H1 (cell line): Measurements from ENCODE around the gene ZC3H14. TPM values are rescaled to one million over a fixed set of nuclear protein-coding genes. Genes with fewer than 3 reads are reported as not detected.

ENCODE experiments used
- CTCF ChIA-PET: fragments of 300-600 bp; sonication (Branson Sonifier 250); formaldehyde crosslinking; loops from one replicate; lab custom pipeline; 2021; ENCODE audit not compliant: partially characterized antibody; lab: Charles Lee
- POLR2A ChIA-PET: fragments of 300-600 bp; sonication (Branson Sonifier 250); formaldehyde crosslinking; loops from one replicate; lab custom pipeline; 2021; ENCODE audit warnings: inconsistent platforms; ENCODE audit not compliant: partially characterized antibody; lab: Charles Lee
- DNase-seq, 2 experiments: peaks; one replicate each; pipeline versions ENCODE4 v3.0.0 to v3.0.0-alpha.2; 2010 to 2022; ENCODE audit warnings: low spot score in 2 of 2, low read depth in 1 of 2, mixed read lengths in 1 of 2
- FAIRE-seq: peaks from 2 replicates; lab custom pipeline; 2011; peaks lifted over from hg19 to GRCh38; lab: Jason Lieb, UNC
- H2AFZ ChIP-seq: 2 replicates; pipeline ENCODE4 v1.8.1; 2012; ENCODE audit warnings: low read length, inconsistent platforms
- H2AK5ac ChIP-seq: 2 replicates; pipeline ENCODE4 v1.6.1; 2013; ENCODE audit warnings: low read depth, low read length
- H2BK120ac ChIP-seq: replicated peaks from 2 replicates; pipeline ENCODE3; 2013; ENCODE audit warnings: low read depth, low read length, inconsistent platforms
- H2BK12ac ChIP-seq: 2 replicates; pipeline ENCODE4 v1.6.1; 2013; ENCODE audit warnings: low read depth, low read length
- H2BK15ac ChIP-seq: 2 replicates; pipeline ENCODE4 v1.6.1; 2013; ENCODE audit warnings: low read length
- H2BK20ac ChIP-seq: 2 replicates; pipeline ENCODE4 v1.6.1; 2013; ENCODE audit warnings: low read length
- H2BK5ac ChIP-seq: 2 replicates; pipeline ENCODE4 v1.6.1; 2013; ENCODE audit warnings: low read depth, low read length
- H3K14ac ChIP-seq: 2 replicates; pipeline ENCODE4 v1.6.1; 2013; ENCODE audit warnings: inconsistent platforms; ENCODE audit not compliant: insufficient read length
- H3K18ac ChIP-seq: 2 replicates; pipeline ENCODE4 v1.6.1; 2013; ENCODE audit warnings: low read length; ENCODE audit errors: extremely low read depth
- H3K23ac ChIP-seq: 2 replicates; pipeline ENCODE4 v1.6.1; 2013; ENCODE audit warnings: inconsistent platforms; ENCODE audit not compliant: insufficient read length
- H3K23me2 ChIP-seq: 2 replicates; pipeline ENCODE4 v1.6.1; 2013; ENCODE audit warnings: low read depth, low read length
- H3K27ac ChIP-seq: 2 replicates; pipeline ENCODE4 v1.6.1; 2011; ENCODE audit warnings: low read depth, low read length, inconsistent platforms
- H3K27me3 ChIP-seq, 4 experiments: replicated peaks in 1 of 4; 1 replicate in 1 of 4; 2 replicates in 3 of 4; pipeline versions ENCODE4 v1.6.1 to v1.8.1; 2011 to 2013; ENCODE audit warnings: low read length in 3 of 4, mild to moderate bottlenecking in 3 of 4, inconsistent platforms in 2 of 4, mixed read lengths in 2 of 4, moderate library complexity in 1 of 4; ENCODE audit not compliant: control insufficient read depth in 3 of 4, insufficient read depth in 3 of 4; ENCODE audit errors: extremely low read depth in 1 of 4
- H3K36me3 ChIP-seq, 4 experiments: 2 replicates each; pipeline versions ENCODE4 v1.6.1 to v1.8.1; 2011 to 2013; ENCODE audit warnings: mild to moderate bottlenecking in 4 of 4, low read length in 3 of 4, moderate library complexity in 2 of 4, control low read depth in 1 of 4, inconsistent platforms in 1 of 4; ENCODE audit not compliant: insufficient read depth in 4 of 4, control insufficient read depth in 2 of 4
- H3K4ac ChIP-seq: replicated peaks from 2 replicates; pipeline ENCODE3; 2013; ENCODE audit warnings: low read length, low read depth, mixed read lengths, inconsistent platforms; ENCODE audit not compliant: insufficient read length
- H3K4me1 ChIP-seq, 4 experiments: replicated peaks in 1 of 4; 1 replicate in 1 of 4; 2 replicates in 3 of 4; pipeline versions ENCODE4 v1.6.1 to v1.8.1; 2011 to 2013; ENCODE audit warnings: low read length in 3 of 4, inconsistent platforms in 2 of 4, mixed read lengths in 1 of 4; ENCODE audit not compliant: insufficient read depth in 4 of 4, control insufficient read depth in 3 of 4
- H3K4me2 ChIP-seq, 2 experiments: 2 replicates each; pipeline versions ENCODE4 v1.6.1 to v1.8.1; 2011 to 2013; ENCODE audit warnings: low read depth in 2 of 2, low read length in 2 of 2, control low read depth in 1 of 2, inconsistent platforms in 1 of 2, mild to moderate bottlenecking in 1 of 2; ENCODE audit not compliant: insufficient read depth in 1 of 2
- H3K4me3 ChIP-seq, 4 experiments: fragments of 200-600, 300-600 bp in 1 of 4; sonication (generic), shearing (Covaris generic), sonication (Bioruptor Twin) in 1 of 4; 2 replicates each; pipeline versions ENCODE4 v1.5.1 to v1.8.1; 2011 to 2016; ENCODE audit warnings: low read length in 4 of 4, low read depth in 3 of 4, control low read depth in 2 of 4, inconsistent platforms in 2 of 4, mild to moderate bottlenecking in 2 of 4, mixed read lengths in 1 of 4, moderate library complexity in 1 of 4; ENCODE audit not compliant: insufficient read depth in 2 of 4; ENCODE audit errors: extremely low read depth in 1 of 4
- H3K56ac ChIP-seq: replicated peaks from 2 replicates; pipeline ENCODE3; 2013; ENCODE audit warnings: low read depth, mild to moderate bottlenecking, mixed read lengths, low read length, inconsistent platforms; ENCODE audit not compliant: insufficient read length
- H3K79me1 ChIP-seq: 2 replicates; pipeline ENCODE4 v1.6.1; 2013; ENCODE audit warnings: low read depth, low read length, control low read depth
- H3K79me2 ChIP-seq, 2 experiments: 2 replicates each; pipeline versions ENCODE4 v1.6.1 to v1.8.1; 2012 to 2013; ENCODE audit warnings: low read length in 2 of 2, mild to moderate bottlenecking in 2 of 2, inconsistent platforms in 1 of 2; ENCODE audit not compliant: insufficient read depth in 2 of 2, control insufficient read depth in 1 of 2
- H3K9ac ChIP-seq, 4 experiments: replicated peaks in 1 of 4; 1 replicate in 1 of 4; 2 replicates in 3 of 4; pipeline versions ENCODE4 v1.6.1 to v1.8.1; 2011 to 2013; ENCODE audit warnings: low read depth in 3 of 4, low read length in 3 of 4, control low read depth in 2 of 4, mild to moderate bottlenecking in 2 of 4, moderate library complexity in 2 of 4, inconsistent platforms in 1 of 4; ENCODE audit errors: extremely low read depth in 1 of 4
- H3K9me3 ChIP-seq, 2 experiments: 2 replicates each; pipeline versions ENCODE4 v1.6.1 to v1.8.1; 2012 to 2013; ENCODE audit warnings: mild to moderate bottlenecking in 2 of 2, moderate library complexity in 2 of 2, control low read depth in 1 of 2, inconsistent platforms in 1 of 2, low read depth in 1 of 2, low read length in 1 of 2, mixed read lengths in 1 of 2; ENCODE audit not compliant: insufficient read depth in 2 of 2
- H4K20me1 ChIP-seq, 2 experiments: replicated peaks in 1 of 2; 2 replicates each; pipeline versions ENCODE3 to v1.8.1; 2011 to 2013; ENCODE audit warnings: inconsistent platforms in 2 of 2, low read length in 2 of 2, mild to moderate bottlenecking in 1 of 2; ENCODE audit not compliant: insufficient read depth in 2 of 2, control insufficient read depth in 1 of 2
- H4K5ac ChIP-seq: 2 replicates; pipeline ENCODE4 v1.6.1; 2013; ENCODE audit warnings: low read length, low read depth, mixed read lengths, inconsistent platforms; ENCODE audit not compliant: insufficient read length
- H4K8ac ChIP-seq: 2 replicates; pipeline ENCODE4 v1.8.0; 2013; ENCODE audit warnings: mild to moderate bottlenecking, moderate library complexity, low read length, inconsistent platforms; ENCODE audit not compliant: insufficient read depth; ENCODE audit errors: extremely low read depth
- H4K91ac ChIP-seq: replicated peaks from 2 replicates; pipeline ENCODE3; 2013; ENCODE audit warnings: low read length, mixed read lengths, inconsistent platforms; ENCODE audit not compliant: insufficient read length
- ASH2L ChIP-seq: fragments of 200-600, 300-600 bp; sonication (generic); IDR thresholded peaks from one replicate; pipeline ENCODE4 v1.7.1; 2017; ENCODE audit warnings: low read length
- BRCA1 ChIP-seq: IDR thresholded peaks from 2 replicates; pipeline ENCODE4 v1.6.1; 2012; ENCODE audit warnings: low read depth, low read length, improper control_type of control experiment
- HDAC6 ChIP-seq: IDR thresholded peaks from one replicate; pipeline ENCODE4 v1.7.1; 2012; ENCODE audit warnings: low read depth, mild to moderate bottlenecking, inconsistent platforms, low read length, moderate library complexity
- JUN ChIP-seq: IDR thresholded peaks from 2 replicates; pipeline ENCODE4 v1.6.1; 2011; ENCODE audit warnings: low read depth, mild to moderate bottlenecking, improper control_type of control experiment, low read length
- MAFK ChIP-seq: IDR thresholded peaks from 2 replicates; pipeline ENCODE4 v1.6.1; 2012; ENCODE audit warnings: low read depth, mild to moderate bottlenecking, improper control_type of control experiment, low read length
- PHF8 ChIP-seq: fragments of 200-600 bp; sonication (generic); conservative IDR thresholded peaks from 2 replicates; pipeline ENCODE4 v1.7.1; 2012; ENCODE audit warnings: low read depth, mild to moderate bottlenecking, inconsistent platforms, low read length, moderate library complexity
- SAP30 ChIP-seq: fragments of 300-600 bp; sonication (generic); IDR thresholded peaks from 2 replicates; pipeline ENCODE4 v1.7.1; 2012; ENCODE audit warnings: low read length, moderate library complexity, mild to moderate bottlenecking, inconsistent platforms; ENCODE audit not compliant: insufficient read depth, insufficient replicate concordance
- SIN3A ChIP-seq, 2 experiments: IDR thresholded peaks in 1 of 2; conservative IDR thresholded peaks in 1 of 2; 2 replicates each; pipeline ENCODE4 v1.6.1; 2011 to 2012; ENCODE audit warnings: low read length in 2 of 2, improper control_type of control experiment in 1 of 2, low read depth in 1 of 2, mild to moderate bottlenecking in 1 of 2
- SIRT6 ChIP-seq: IDR thresholded peaks from one replicate; pipeline ENCODE4 v1.7.1; 2012; ENCODE audit warnings: low read length, inconsistent platforms
- SP4 ChIP-seq: IDR thresholded peaks from 2 replicates; pipeline ENCODE4 v1.6.1; 2012; ENCODE audit warnings: low read length, inconsistent platforms
- TBP ChIP-seq: IDR thresholded peaks from 2 replicates; pipeline ENCODE4 v1.6.1; 2011; ENCODE audit warnings: low read depth, low read length, improper control_type of control experiment
- ZNF274 ChIP-seq: IDR thresholded peaks from 2 replicates; pipeline ENCODE4 v1.7.0; 2012; ENCODE audit warnings: low read length, borderline replicate concordance; ENCODE audit errors: extremely low read depth
- WGBS, 2 experiments: shearing (Covaris generic) in 1 of 2; methylation state at CpG; one replicate each; pipeline versions ENCODE4 v1.1.6 to v1.1.7; 2013 to 2015; ENCODE audit warnings: low lambda C conversion rate in 2 of 2, mixed read lengths in 2 of 2, inconsistent platforms in 1 of 2, low coverage in 1 of 2, missing lambda C conversion rate in 1 of 2; ENCODE audit not compliant: insufficient replicate concordance in 2 of 2, insufficient coverage in 1 of 2, insufficient read length in 1 of 2; ENCODE audit errors: extremely low coverage in 1 of 2, missing lambda C conversion rate in 1 of 2; 5-methylcytosine and 5-hydroxymethylcytosine counted together
- polyA plus RNA-seq, 7 experiments: library from polyadenylated mRNA; depleted of rRNA in 3 of 7; stranded (reverse) in 5 of 7; unstranded in 2 of 7; fragments of >200 nt in 5 of 7; fragments of 200-250 nt in 2 of 7; gene quantifications; 1 replicate in 5 of 7; 2 replicates in 1 of 7; 4 replicates in 1 of 7; pipeline versions ENCODE4 v1.2.1 to v1.2.3, GENCODE V29; 2011 to 2013; ENCODE audit warnings: missing spikeins in 2 of 7, mixed read lengths in 2 of 7
- total RNA-seq: library from RNA; stranded (reverse); fragmentation: NEBNext Ultra II Directional; extraction: Animal tissue kit (Norgen Biotek cat#: 25700); gene quantifications from 2 replicates; pipeline ENCODE4 v1.2.1, GENCODE V29; 2021
- TF ChIP-seq, protein P1 (sequence below): IDR thresholded peaks from 2 replicates; pipeline ENCODE4 v1.6.1; 2012; ENCODE audit warnings: inconsistent platforms
- TF ChIP-seq, protein P2 (sequence below): IDR thresholded peaks from 2 replicates; pipeline ENCODE4 v1.6.1; 2012; ENCODE audit warnings: inconsistent platforms

The ZC3H14 gene
- total and polyA plus RNA-seq, 2 of the 8 experiments (the other 6 are each of a cell fraction or from before 2014, with no cell fraction given) = 86.0 to 99.1 TPM

DNA sequence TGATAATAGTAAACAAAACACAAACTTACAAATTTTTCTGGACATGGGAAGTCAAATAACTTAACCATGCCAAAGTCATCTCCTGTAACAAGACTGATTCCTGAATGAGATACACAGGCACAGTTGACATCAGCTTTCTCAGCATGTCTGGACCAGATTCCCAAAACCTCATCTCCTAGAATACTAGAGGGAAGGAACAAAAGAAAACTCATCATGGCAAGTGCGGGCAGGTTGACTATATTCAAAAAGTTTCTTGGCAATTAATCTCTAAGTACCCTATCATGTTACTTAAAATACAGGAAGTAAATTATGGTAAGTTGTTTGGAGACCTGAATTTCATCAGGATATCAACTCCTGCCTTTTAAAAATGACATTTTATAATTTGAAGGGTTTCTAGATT is 53.9 kb downstream of the ZC3H14 start:
- Histone ChIP-seq H2BK120ac (no peak overlapping the region), H2BK12ac (no peak overlapping the region), H3K27ac (no peak overlapping the region), H4K20me1 (no peaks in the 10 kb centered on the region), H3K4me1 (no peaks in the 10 kb centered on the region), H3K18ac (no peak overlapping the region), H4K91ac (no peak overlapping the region), H3K79me1 (no peaks in the 10 kb centered on the region), H3K56ac (no peak overlapping the region), H2BK15ac (no peak overlapping the region), H3K4ac (no peak overlapping the region), H3K23me2 (no peaks in the 10 kb centered on the region), H2AK5ac (no peak overlapping the region), H2BK5ac (no peak overlapping the region), H3K9me3 (no peaks in the 10 kb centered on the region), H4K5ac (no peak overlapping the region), H2BK20ac (no peak overlapping the region), H3K36me3 (peaks cover 3 to 42% (median 14%) of the 10 kb centered on the region in 4 experiments), H3K9ac (no peak overlapping the region), H2AFZ (no peak overlapping the region), H3K4me2 (no peak overlapping the region), H3K79me2 (no peaks in the 10 kb centered on the region), H3K27me3 (no peaks in the 10 kb centered on the region), H3K23ac (no peak overlapping the region), H4K8ac (no peak overlapping the region), H3K4me3 (no peak overlapping the region), H3K14ac (no peak overlapping the region)
- DNase-seq (no peak), FAIRE-seq (no peak)
- WGBS, 2 experiments = 95% methylated on average over 1 of the region's 1 CpG; no CpG with 5 or more reads in 1 of the 2 experiments
- ChIA-PET CTCF (interaction anchor here (0.9 kb wide), 1 partner anchor 11 kb away, joined by 3 read pairs; no protein-coding TSS in a partner anchor), POLR2A (interaction anchor here (1.0 to 1.4 kb wide), 2 partner anchors 11 to 25 kb away, joined by 3 to 7 read pairs; no protein-coding TSS in a partner anchor)
- TF ChIP-seq, protein P1, sequence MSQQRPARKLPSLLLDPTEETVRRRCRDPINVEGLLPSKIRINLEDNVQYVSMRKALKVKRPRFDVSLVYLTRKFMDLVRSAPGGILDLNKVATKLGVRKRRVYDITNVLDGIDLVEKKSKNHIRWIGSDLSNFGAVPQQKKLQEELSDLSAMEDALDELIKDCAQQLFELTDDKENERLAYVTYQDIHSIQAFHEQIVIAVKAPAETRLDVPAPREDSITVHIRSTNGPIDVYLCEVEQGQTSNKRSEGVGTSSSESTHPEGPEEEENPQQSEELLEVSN = no peak
- TF ChIP-seq ZNF274 = no peak
- TF ChIP-seq JUN = no peak
- TF ChIP-seq SP4 = no peak
- TF ChIP-seq HDAC6 = no peak
- TF ChIP-seq TBP = no peak
- TF ChIP-seq, protein P2, sequence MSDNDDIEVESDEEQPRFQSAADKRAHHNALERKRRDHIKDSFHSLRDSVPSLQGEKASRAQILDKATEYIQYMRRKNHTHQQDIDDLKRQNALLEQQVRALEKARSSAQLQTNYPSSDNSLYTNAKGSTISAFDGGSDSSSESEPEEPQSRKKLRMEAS = no peak
- no peak for TF ChIP-seq SIN3A (conservative IDR thresholded peaks at IDR 0.05 in 1 of 2, IDR thresholded peaks at IDR 0.05 in 1 of 2; ENCODE audit: low read depth in 1 of 2, low read length in 2 of 2)
- no peak for TF ChIP-seq PHF8
- no peak for TF ChIP-seq BRCA1
- TF ChIP-seq ASH2L = no peak
- no peak for TF ChIP-seq MAFK
- no peak for TF ChIP-seq SIRT6
- TF ChIP-seq SAP30 = no peak
